Measurements from ENCODE around the gene KRT10. TPM values are rescaled to one million over a fixed set of nuclear protein-coding genes. Genes with fewer than 3 reads are reported as not detected.

Gene KRT10
- total and polyA plus RNA-seq, 2 donors (not counting 1 experiment from before 2014, with no cell fraction given), result 14.7 to 32.9 TPM

GRCh38 chr17:40864661-40865390, 42.4 kb upstream of the KRT10 start:
- Histone ChIP-seq H3K36me3 (replicated peaks in 1 of 2; ENCODE audit: control extremely low read depth in 1 of 2, control insufficient read depth in 1 of 2, extremely low read depth in 1 of 2, insufficient read depth in 2 of 2, low read length in 1 of 2) (no peaks in the 10 kb centered on the region), H3K4me3 (ENCODE audit: control extremely low read depth in 1 of 5, extremely low read depth in 1 of 5, insufficient read depth in 1 of 5, low read depth in 2 of 5, low read length in 4 of 5) (no peak overlapping the region), H2AFZ (ENCODE audit: insufficient read depth, low read depth, low read length, poor library complexity, severe bottlenecking) (no peak overlapping the region), H3K9me3 (ENCODE audit: control extremely low read depth in 1 of 3, control insufficient read depth in 2 of 3, insufficient read depth in 1 of 3, low read length in 2 of 3) (peaks cover 0 to 2% (median 0%) of the 10 kb centered on the region in 3 donors), H3K4me1 (ENCODE audit: control insufficient read depth in 2 of 2, insufficient read depth in 2 of 2, low read length in 2 of 2) (no peaks in the 10 kb centered on the region), H3K27ac (ENCODE audit: low read length in 2 of 2) (no peak overlapping the region), H3K4me2 (replicated peaks; ENCODE audit: low read depth, low read length, poor library complexity, severe bottlenecking) (no peak overlapping the region), H3K79me2 (ENCODE audit: control insufficient read depth, insufficient read depth, low read length) (no peaks in the 10 kb centered on the region), H4K20me1 (ENCODE audit: control insufficient read depth, insufficient read depth, low read length, poor library complexity, severe bottlenecking) (no peaks in the 10 kb centered on the region), H3K9ac (ENCODE audit: low read length) (no peak overlapping the region), H3K27me3 (replicated peaks in 1 of 4; ENCODE audit: control extremely low read depth in 1 of 4, control insufficient read depth in 3 of 4, insufficient read depth in 4 of 4, low read length in 3 of 4) (peaks cover 0 to 11% (median 7%) of the 10 kb centered on the region in 4 experiments)
- Mint-ChIP-seq H3K4me3 (no peak overlapping the region), H3K27me3 (peaks cover 39% of the 10 kb centered on the region), H3K9me3 (ENCODE audit: insufficient read depth) (no peaks in the 10 kb centered on the region), H3K27ac (no peak overlapping the region), H3K4me1 (no peaks in the 10 kb centered on the region)
- ATAC-seq (ENCODE audit: low read depth) (no peak), DNase-seq (no peak)
- intact Hi-C loops (cut with micrococcal nuclease), result no loop called here
- TF ChIP-seq CTCF (IDR thresholded peaks at IDR 0.05), result no peak
- no peak for TF ChIP-seq EZH2 (IDR thresholded peaks at IDR 0.05; ENCODE audit: borderline replicate concordance, insufficient read depth, low read depth, low read length, poor library complexity, severe bottlenecking)
- 97% methylated on average over 10 of the region's 14 CpGs for WGBS (ENCODE audit: insufficient coverage)
- POLR2A ChIA-PET, result no interaction called here
- CTCF ChIA-PET, result interaction anchor here (1.1 kb wide), 1 partner anchor 9 kb away, joined by 3 read pairs; no protein-coding TSS in a partner anchor

- DNase-seq (peak; percentile 7), ATAC-seq (ENCODE audit: low read depth) (no peak)
- H3K27ac Mint-ChIP-seq, result no peak overlapping the region
- ChIA-PET POLR2A (no interaction called here), CTCF (no interaction called here)
- no peaks in the 10 kb centered on the region for H3K4me1 Mint-ChIP-seq
- no peaks in the 10 kb centered on the region for H3K4me1 ChIP-seq (ENCODE audit: control insufficient read depth in 2 of 2, insufficient read depth in 2 of 2, low read length in 2 of 2)
- no peak overlapping the region for H3K4me3 ChIP-seq (ENCODE audit: control extremely low read depth in 1 of 5, extremely low read depth in 1 of 5, insufficient read depth in 1 of 5, low read depth in 2 of 5, low read length in 4 of 5)
- H3K27ac ChIP-seq (ENCODE audit: low read length in 2 of 2), result no peak overlapping the region
- WGBS (ENCODE audit: insufficient coverage), result 71% methylated on average over 39 of the region's 39 CpGs
- TF ChIP-seq CTCF (IDR thresholded peaks at IDR 0.05) (no peak), EZH2 (IDR thresholded peaks at IDR 0.05; ENCODE audit: borderline replicate concordance, insufficient read depth, low read depth, low read length, poor library complexity, severe bottlenecking) (no peak)
- intact Hi-C loops (cut with micrococcal nuclease), result no loop called here
- no peaks in the 10 kb centered on the region for H3K79me2 ChIP-seq (ENCODE audit: control insufficient read depth, insufficient read depth, low read length)
- no peak overlapping the region for H2AFZ ChIP-seq (ENCODE audit: insufficient read depth, low read depth, low read length, poor library complexity, severe bottlenecking)
- H3K9me3 ChIP-seq (ENCODE audit: control extremely low read depth in 1 of 3, control insufficient read depth in 2 of 3, insufficient read depth in 1 of 3, low read length in 2 of 3), result peaks cover 0 to 2% (median 0%) of the 10 kb centered on the region in 3 donors
- no peaks in the 10 kb centered on the region for H3K9me3 Mint-ChIP-seq (ENCODE audit: insufficient read depth)
- no peak overlapping the region for H3K4me3 Mint-ChIP-seq
- no peak overlapping the region for H3K9ac ChIP-seq (ENCODE audit: low read length)
- H3K27me3 Mint-ChIP-seq, result peaks cover 45% of the 10 kb centered on the region
- H4K20me1 ChIP-seq (ENCODE audit: control insufficient read depth, insufficient read depth, low read length, poor library complexity, severe bottlenecking), result no peaks in the 10 kb centered on the region
- peaks cover 0 to 11% (median 4%) of the 10 kb centered on the region in 4 experiments for H3K27me3 ChIP-seq (replicated peaks in 1 of 4; ENCODE audit: control extremely low read depth in 1 of 4, control insufficient read depth in 3 of 4, insufficient read depth in 4 of 4, low read length in 3 of 4)
- H3K36me3 ChIP-seq (replicated peaks in 1 of 2; ENCODE audit: control extremely low read depth in 1 of 2, control insufficient read depth in 1 of 2, extremely low read depth in 1 of 2, insufficient read depth in 2 of 2, low read length in 1 of 2), result no peaks in the 10 kb centered on the region
- H3K4me2 ChIP-seq (replicated peaks; ENCODE audit: low read depth, low read length, poor library complexity, severe bottlenecking), result no peak overlapping the region
Observed at GRCh38 chr17:40862985-40863733, 40.7 kb upstream of the KRT10 start.

Data from B cell (primary cell).